NCI-H1417 (cell line): ENCODE measurements around the gene SMPX.

ENCODE experiments used
- DNase-seq, 3 experiments: peaks; one replicate each; lab custom pipeline; 2025; lab: John Stamatoyannopoulos, UW

The SMPX gene

DNA sequence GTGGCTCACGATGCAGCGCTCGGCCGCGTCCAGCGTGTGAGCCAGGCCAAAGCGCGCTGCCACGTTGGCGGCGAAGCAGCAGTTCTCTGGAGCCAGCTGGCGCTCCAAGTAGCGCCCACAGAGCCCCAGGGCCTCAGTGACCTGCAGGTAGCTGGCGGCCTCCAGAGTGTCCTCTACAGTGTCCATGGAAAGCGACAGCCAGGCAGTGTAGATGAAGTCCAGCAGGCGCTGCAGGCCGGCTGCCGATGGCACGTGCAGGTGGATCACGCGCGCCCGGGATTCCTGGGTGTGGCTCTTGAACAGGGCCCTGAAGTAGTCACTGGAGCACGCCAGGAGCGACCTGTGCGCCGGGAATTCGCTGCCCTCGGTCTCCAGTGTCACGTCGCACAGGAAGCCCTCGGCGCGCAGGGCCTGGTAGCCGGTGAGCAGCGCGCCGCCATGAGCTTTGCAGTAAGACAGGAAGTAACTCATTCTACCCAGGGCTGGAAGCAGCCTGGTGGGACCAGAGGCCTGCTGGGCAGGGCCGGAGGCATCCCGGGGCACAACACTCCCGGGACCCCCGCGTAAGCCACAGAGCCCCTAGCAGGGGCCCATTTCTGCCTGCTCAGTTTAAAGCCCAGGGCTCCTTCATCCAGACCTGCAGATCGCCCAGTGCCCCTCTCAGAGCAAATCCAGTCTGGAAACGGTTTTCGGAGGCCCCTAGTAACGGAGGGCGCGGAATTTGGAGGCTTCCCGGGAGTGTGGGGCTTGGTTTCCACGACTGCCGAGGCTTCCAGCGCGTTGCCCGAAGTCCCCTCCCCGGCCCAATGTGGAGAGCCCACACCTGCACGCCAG is 100.4 kb downstream of the SMPX start:
- no peak for DNase-seq

DNA sequence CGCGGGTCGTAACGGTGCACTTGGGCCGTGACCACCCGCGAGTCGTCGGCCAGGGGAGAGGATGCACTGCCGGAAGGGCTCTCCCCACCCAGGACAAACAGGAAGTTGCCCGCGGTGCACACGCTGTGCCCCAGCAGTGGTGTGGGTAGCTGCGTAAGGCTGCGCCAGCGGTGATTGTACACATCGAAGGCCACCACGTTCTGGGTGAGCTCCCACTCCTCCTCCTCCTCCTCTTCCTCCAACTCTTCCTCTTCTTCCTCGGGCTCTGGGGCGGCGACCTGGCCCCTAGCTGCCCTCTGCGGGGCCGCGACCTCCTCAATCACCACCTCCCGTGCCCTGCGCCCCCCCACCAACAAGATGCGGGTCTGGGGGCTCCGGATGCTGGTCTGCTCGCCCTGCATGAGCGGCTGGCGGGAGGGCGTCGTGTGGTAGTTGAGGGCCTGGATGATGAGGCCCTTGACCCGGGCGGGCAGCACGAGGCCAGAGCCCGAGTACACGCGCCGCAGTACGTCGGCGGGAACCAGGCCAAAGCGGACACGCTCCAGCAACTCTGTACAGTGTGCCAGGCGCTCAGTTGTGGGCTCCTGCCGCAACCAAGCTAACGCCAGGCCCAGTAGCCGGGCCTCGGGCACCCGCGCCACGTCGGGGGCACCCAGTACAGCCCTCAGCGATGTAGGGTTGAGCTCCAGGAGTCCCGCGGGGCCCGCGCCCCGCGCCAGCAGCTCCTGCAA is 101.2 kb downstream of the SMPX start:
- no peak for DNase-seq
